ENCODE measurements around the gene MCCC1. TPM values are rescaled to one million over a fixed set of nuclear protein-coding genes. Genes with fewer than 3 reads are reported as not detected.
"Not testable (repeated sequence)": the region's sequence is repeated elsewhere in the genome, so short reads cannot be mapped to it uniquely, and the experiment has no call there.

The MCCC1 gene
- total and polyA plus RNA-seq, 4 experiments from 2014 or later: 27.0 to 43.8 (median 29.0) TPM

GRCh38 chr3:183013856-183014255 lies 85.4 kb downstream of the MCCC1 start:
- no peak overlapping the region for H3K4me3 ChIP-seq (ENCODE audit: low read length in 2 of 2)
- no peaks in the 10 kb centered on the region for H3K4me1 Mint-ChIP-seq
- peaks cover 31 to 36% of the 10 kb centered on the region in 2 donors for H3K36me3 Mint-ChIP-seq
- peaks cover 10% of the 10 kb centered on the region for H3K36me3 ChIP-seq (ENCODE audit: insufficient read depth, low read length)
- CTCF ChIA-PET (ENCODE audit: partially characterized antibody): no interaction called here
- H3K4me3 Mint-ChIP-seq: no peak overlapping the region
- intact Hi-C loops (cut with micrococcal nuclease): no loop called here
- no peak overlapping the region for H3K27ac ChIP-seq (ENCODE audit: low read depth, low read length)
- no peaks in the 10 kb centered on the region for H3K4me1 ChIP-seq (ENCODE audit: insufficient read depth, low read length)
- H3K27me3 ChIP-seq (ENCODE audit: insufficient read depth, low read length): no peaks in the 10 kb centered on the region
- H3K9me3 ChIP-seq (ENCODE audit: control insufficient read depth in 1 of 2, low read length in 2 of 2): no peaks in the 10 kb centered on the region
- POLR2A ChIA-PET (ENCODE audit: partially characterized antibody): no interaction called here
- H3K27me3 Mint-ChIP-seq: no peaks in the 10 kb centered on the region
- H3K27ac Mint-ChIP-seq: no peak overlapping the region
- no peaks in the 10 kb centered on the region for H3K9me3 Mint-ChIP-seq
- no peak for DNase-seq

- Mint-ChIP-seq H3K36me3 (peaks cover 26 to 31% of the 10 kb centered on the region in 2 donors), H3K4me1 (no peaks in the 10 kb centered on the region), H3K4me3 (no peak overlapping the region), H3K9me3 (no peaks in the 10 kb centered on the region), H3K27me3 (no peaks in the 10 kb centered on the region), H3K27ac (no peak overlapping the region)
- no peak for DNase-seq
- Histone ChIP-seq H3K4me3 (ENCODE audit: low read length in 2 of 2) (no peak overlapping the region), H3K4me1 (ENCODE audit: insufficient read depth, low read length) (no peaks in the 10 kb centered on the region), H3K27ac (ENCODE audit: low read depth, low read length) (no peak overlapping the region), H3K27me3 (ENCODE audit: insufficient read depth, low read length) (no peaks in the 10 kb centered on the region), H3K9me3 (ENCODE audit: control insufficient read depth in 1 of 2, low read length in 2 of 2) (no peaks in the 10 kb centered on the region), H3K36me3 (ENCODE audit: insufficient read depth, low read length) (peaks cover 10% of the 10 kb centered on the region)
- POLR2A ChIA-PET (ENCODE audit: partially characterized antibody): no interaction called here
- intact Hi-C loops (cut with micrococcal nuclease): no loop called here
- CTCF ChIA-PET (ENCODE audit: partially characterized antibody): no interaction called here
Measured at GRCh38 chr3:183013074-183013473, 86.2 kb downstream of the MCCC1 start.

- H3K27ac ChIP-seq (ENCODE audit: low read depth, low read length): no peak overlapping the region
- H3K4me3 Mint-ChIP-seq: no peak overlapping the region
- no peaks in the 10 kb centered on the region for H3K4me1 ChIP-seq (ENCODE audit: insufficient read depth, low read length)
- H3K27ac Mint-ChIP-seq: peak overlapping the region in 2 of 7 donors; percentile 15 to 37
- no peaks in the 10 kb centered on the region for H3K27me3 Mint-ChIP-seq
- H3K9me3 ChIP-seq (ENCODE audit: control insufficient read depth in 1 of 2, low read length in 2 of 2): no peaks in the 10 kb centered on the region
- ChIA-PET CTCF (ENCODE audit: partially characterized antibody) (no interaction called here), POLR2A (ENCODE audit: partially characterized antibody) (no interaction called here)
- H3K36me3 Mint-ChIP-seq: peaks cover 8 to 20% of the 10 kb centered on the region in 2 donors
- intact Hi-C loops (cut with micrococcal nuclease): no loop called here
- no peaks in the 10 kb centered on the region for H3K27me3 ChIP-seq (ENCODE audit: insufficient read depth, low read length)
- H3K36me3 ChIP-seq (ENCODE audit: insufficient read depth, low read length): no peaks in the 10 kb centered on the region
- H3K4me3 ChIP-seq (ENCODE audit: low read length in 2 of 2): no peak overlapping the region
- no peak for DNase-seq
- H3K9me3 Mint-ChIP-seq: no peaks in the 10 kb centered on the region
- H3K4me1 Mint-ChIP-seq: no peaks in the 10 kb centered on the region
Measured at GRCh38 chr3:183008800-183009199, 90.5 kb downstream of the MCCC1 start.

GRCh38 chr3:183008303-183008702 lies 91.0 kb downstream of the MCCC1 start:
- no peak for DNase-seq
- H3K9me3 ChIP-seq (ENCODE audit: control insufficient read depth in 1 of 2, low read length in 2 of 2): no peaks in the 10 kb centered on the region
- no peaks in the 10 kb centered on the region for H3K36me3 ChIP-seq (ENCODE audit: insufficient read depth, low read length)
- H3K4me3 ChIP-seq (ENCODE audit: low read length in 2 of 2): no peak overlapping the region
- no peaks in the 10 kb centered on the region for H3K27me3 ChIP-seq (ENCODE audit: insufficient read depth, low read length)
- Mint-ChIP-seq H3K9me3 (no peaks in the 10 kb centered on the region), H3K27ac (no peak overlapping the region), H3K4me1 (no peaks in the 10 kb centered on the region), H3K4me3 (no peak overlapping the region), H3K36me3 (peaks cover 8 to 20% of the 10 kb centered on the region in 2 donors), H3K27me3 (no peaks in the 10 kb centered on the region)
- CTCF ChIA-PET (ENCODE audit: partially characterized antibody): no interaction called here
- H3K4me1 ChIP-seq (ENCODE audit: insufficient read depth, low read length): no peaks in the 10 kb centered on the region
- POLR2A ChIA-PET (ENCODE audit: partially characterized antibody): no interaction called here
- H3K27ac ChIP-seq (ENCODE audit: low read depth, low read length): no peak overlapping the region
- intact Hi-C loops (cut with micrococcal nuclease): no loop called here

DNA sequence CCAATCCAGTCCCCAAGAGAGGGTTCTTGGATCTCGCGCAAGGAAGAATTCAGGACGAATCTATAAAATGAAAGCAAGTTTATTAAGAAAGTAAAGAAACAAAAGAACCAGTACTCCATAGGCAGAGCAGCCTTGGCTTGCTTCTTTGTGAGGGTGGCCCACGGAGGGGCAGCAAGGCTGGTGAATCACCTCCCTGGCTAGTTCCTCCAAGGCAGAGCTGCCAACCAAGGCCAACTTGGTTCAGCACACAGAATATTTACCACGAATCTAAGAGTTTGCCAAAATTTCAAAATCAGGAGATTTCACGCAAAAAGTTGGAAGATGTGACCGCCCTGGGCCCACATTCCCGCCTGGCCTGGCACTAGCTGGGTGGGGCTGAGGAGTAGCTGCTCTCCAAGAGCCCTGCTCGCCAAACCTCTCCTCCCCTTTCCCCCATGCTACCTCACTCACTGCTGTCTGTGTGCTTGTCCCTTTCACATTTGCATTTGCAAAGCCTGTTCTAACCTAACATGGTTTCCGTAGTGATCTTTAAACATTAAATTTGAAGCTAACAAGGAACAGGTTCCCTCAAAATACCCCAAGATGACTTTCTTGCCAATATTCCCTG lies 92.8 kb downstream of the MCCC1 start:
- H3K4me3 Mint-ChIP-seq: no peak overlapping the region

GRCh38 chr3:182999767-183000166 lies 99.5 kb downstream of the MCCC1 start:
- Histone ChIP-seq H3K36me3 (ENCODE audit: insufficient read depth, low read length) (no peaks in the 10 kb centered on the region), H3K27me3 (ENCODE audit: insufficient read depth, low read length) (no peaks in the 10 kb centered on the region), H3K9me3 (ENCODE audit: control insufficient read depth in 1 of 2, low read length in 2 of 2) (no peaks in the 10 kb centered on the region), H3K4me3 (ENCODE audit: low read length in 2 of 2) (no peak overlapping the region), H3K27ac (ENCODE audit: low read depth, low read length) (no peak overlapping the region), H3K4me1 (ENCODE audit: insufficient read depth, low read length) (no peaks in the 10 kb centered on the region)
- Mint-ChIP-seq H3K36me3 (peaks cover 0 to 7% of the 10 kb centered on the region in 2 donors), H3K4me3 (no peak overlapping the region), H3K27me3 (no peaks in the 10 kb centered on the region), H3K4me1 (no peaks in the 10 kb centered on the region), H3K9me3 (peaks cover 0 to 15% (median 4%) of the 10 kb centered on the region in 8 donors), H3K27ac (peak overlapping the region in 2 of 7 donors; percentile 10 to 46)
- intact Hi-C loops (cut with micrococcal nuclease): no loop called here
- ChIA-PET CTCF (ENCODE audit: partially characterized antibody) (no interaction called here), POLR2A (ENCODE audit: partially characterized antibody) (no interaction called here)
- DNase-seq: no peak

More for the DNA sequence above, 92.8 kb downstream of the MCCC1 start:
- DNase-seq: no peak
- H3K36me3 Mint-ChIP-seq: peaks cover 0 to 16% of the 10 kb centered on the region in 2 donors
- H3K9me3 Mint-ChIP-seq: no peaks in the 10 kb centered on the region
- ChIA-PET POLR2A (ENCODE audit: partially characterized antibody) (no interaction called here), CTCF (ENCODE audit: partially characterized antibody) (no interaction called here)
- Histone ChIP-seq H3K9me3 (ENCODE audit: control insufficient read depth in 1 of 2, low read length in 2 of 2) (no peaks in the 10 kb centered on the region), H3K4me1 (ENCODE audit: insufficient read depth, low read length) (no peaks in the 10 kb centered on the region), H3K4me3 (ENCODE audit: low read length in 2 of 2) (no peak overlapping the region), H3K27me3 (ENCODE audit: insufficient read depth, low read length) (no peaks in the 10 kb centered on the region), H3K36me3 (ENCODE audit: insufficient read depth, low read length) (no peaks in the 10 kb centered on the region), H3K27ac (ENCODE audit: low read depth, low read length) (no peak overlapping the region)
- H3K4me1 Mint-ChIP-seq: no peaks in the 10 kb centered on the region
- intact Hi-C loops (cut with micrococcal nuclease): no loop called here
- no peak overlapping the region for H3K27ac Mint-ChIP-seq
- no peaks in the 10 kb centered on the region for H3K27me3 Mint-ChIP-seq

GRCh38 chr3:182993486-182994201 lies 105.7 kb downstream of the MCCC1 start:
- H3K27me3 Mint-ChIP-seq; H3K4me1 Mint-ChIP-seq; H3K27ac ChIP-seq (ENCODE audit: low read depth, low read length); H3K36me3 ChIP-seq (ENCODE audit: insufficient read depth, low read length); H3K27me3 ChIP-seq (ENCODE audit: insufficient read depth, low read length); H3K27ac Mint-ChIP-seq; POLR2A ChIA-PET (ENCODE audit: partially characterized antibody); H3K4me3 Mint-ChIP-seq; H3K4me1 ChIP-seq (ENCODE audit: insufficient read depth, low read length); intact Hi-C loops (cut with micrococcal nuclease); H3K4me3 ChIP-seq (ENCODE audit: low read length in 2 of 2); H3K36me3 Mint-ChIP-seq; DNase-seq; H3K9me3 ChIP-seq (ENCODE audit: control insufficient read depth in 1 of 2, low read length in 2 of 2): not testable (repeated sequence)
- peaks cover 2 to 18% (median 8%) of the 10 kb centered on the region in 8 donors for H3K9me3 Mint-ChIP-seq
- CTCF ChIA-PET (ENCODE audit: partially characterized antibody): interaction anchor here (1.2 kb wide), 1 partner anchor 84 kb away, joined by 3 read pairs; no protein-coding TSS in a partner anchor

All from CD4-positive, alpha-beta memory T cell (primary cell).